ENCODE results near the gene CCR9. TPM values are rescaled to one million over a fixed set of nuclear protein-coding genes. Genes with fewer than 3 reads are reported as not detected.

The CCR9 gene
- total RNA-seq, 4 donors from 2014 or later: 0.17 TPM; not detected in 3

DNA sequence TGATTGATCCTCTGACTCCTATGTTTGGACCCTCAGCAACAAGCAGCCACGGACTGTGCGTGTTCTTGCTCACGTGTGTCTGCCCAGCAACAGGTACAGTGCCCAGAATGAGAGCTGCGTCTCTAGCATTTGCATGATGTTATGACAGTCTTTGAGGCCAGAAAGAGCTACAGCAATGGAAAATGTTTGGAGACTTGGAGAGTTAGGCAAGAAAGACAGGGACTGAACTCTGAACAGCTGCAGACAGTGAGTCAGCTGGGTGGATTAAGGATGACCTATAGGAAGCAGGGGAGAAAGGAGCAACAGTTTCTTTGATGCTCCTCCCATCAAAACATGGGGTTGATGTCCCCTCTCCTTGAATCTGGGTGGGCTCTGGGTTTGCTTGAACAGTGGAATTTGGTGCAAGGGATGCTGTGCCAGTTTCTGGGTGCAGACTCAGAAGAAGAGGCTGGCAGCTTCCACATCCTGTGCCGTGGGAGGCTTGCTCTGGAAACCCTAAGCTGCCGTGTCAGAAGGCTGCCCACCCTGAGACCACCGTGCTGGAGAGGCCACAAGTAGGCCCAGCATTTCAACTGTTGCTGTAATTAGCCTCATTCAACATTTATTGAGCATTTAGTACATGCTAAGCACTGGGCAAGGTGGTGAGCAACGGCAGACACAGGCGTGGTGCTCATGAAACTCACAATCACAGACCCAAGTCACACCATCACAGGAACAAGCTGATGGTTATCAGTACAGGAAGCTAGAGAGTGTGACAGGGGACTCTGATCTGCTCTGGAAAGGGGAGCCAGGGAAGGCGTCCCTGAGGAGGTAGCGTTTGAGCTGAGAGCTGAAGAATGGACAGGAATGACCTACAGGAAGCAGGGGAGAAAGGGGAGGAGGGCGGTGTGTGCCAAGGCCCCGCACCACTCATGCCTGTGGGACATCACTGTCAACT is 21.7 kb downstream of the CCR9 start:
- H3K4me1 ChIP-seq: peaks cover 0 to 13% (median 7%) of the 10 kb centered on the region in 4 donors
- H3K4me3 ChIP-seq: no peak overlapping the region
- H3K36me3 ChIP-seq: peaks cover 0 to 3% (median 0%) of the 10 kb centered on the region in 4 donors
- H3K27me3 ChIP-seq: no peaks in the 10 kb centered on the region
- intact Hi-C loops (cut with DNase I): no loop called here
- no peak for TF ChIP-seq EP300 (IDR thresholded peaks at IDR 0.05)
- no peak for TF ChIP-seq POLR2AphosphoS5 (IDR thresholded peaks at IDR 0.05)
- TF ChIP-seq POLR2A (IDR thresholded peaks at IDR 0.05; ENCODE audit: low read depth): no peak
- no peak for TF ChIP-seq CTCF (IDR thresholded peaks at IDR 0.05)
- no peaks in the 10 kb centered on the region for H3K9me3 ChIP-seq
- WGBS: 71% methylated on average over 12 of the region's 13 CpGs
- H3K27ac ChIP-seq (replicated peaks in 1 of 4): peak overlapping the region in 2 of 4 donors; percentile 24 to 39
- DNase-seq (ENCODE audit: extremely low spot score): no peak

DNA sequence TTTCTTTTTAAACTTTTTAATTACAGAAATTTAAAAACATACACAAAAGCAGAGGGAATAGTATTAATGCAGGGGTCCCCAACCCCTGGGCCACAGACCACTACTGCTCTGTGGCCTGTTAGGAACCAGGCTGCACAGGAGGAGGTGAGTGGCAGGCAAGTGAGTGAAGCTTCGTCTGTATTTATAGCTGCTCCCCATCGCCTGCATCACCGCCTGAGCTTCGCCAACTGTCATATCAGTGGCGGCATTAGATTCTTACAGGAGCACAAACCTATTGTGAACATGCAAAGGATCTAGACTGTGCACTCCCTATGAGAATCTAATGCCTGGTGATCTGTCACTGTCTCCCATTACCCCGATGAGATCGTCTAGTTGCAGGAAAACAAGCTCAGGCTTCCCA is 22.4 kb downstream of the CCR9 start:
- Histone ChIP-seq H3K36me3 (peaks cover 0 to 3% (median 0%) of the 10 kb centered on the region in 4 donors), H3K27me3 (no peaks in the 10 kb centered on the region), H3K4me3 (no peak overlapping the region), H3K27ac (replicated peaks in 1 of 4) (no peak overlapping the region), H3K4me1 (peaks cover 0 to 13% (median 7%) of the 10 kb centered on the region in 4 donors), H3K9me3 (no peaks in the 10 kb centered on the region)
- intact Hi-C loops (cut with DNase I): no loop called here
- no peak for DNase-seq (ENCODE audit: extremely low spot score)
- TF ChIP-seq CTCF (IDR thresholded peaks at IDR 0.05): no peak
- WGBS: 90% methylated on average over 7 of the region's 7 CpGs

- no peak for TF ChIP-seq EP300 (IDR thresholded peaks at IDR 0.05)
- no peak for TF ChIP-seq POLR2AphosphoS5 (IDR thresholded peaks at IDR 0.05)
- TF ChIP-seq POLR2A (IDR thresholded peaks at IDR 0.05; ENCODE audit: low read depth): no peak
- TF ChIP-seq CTCF (IDR thresholded peaks at IDR 0.05): no peak
- WGBS: 84% methylated on average over 6 of the region's 6 CpGs
- intact Hi-C loops (cut with DNase I): no loop called here
Observed at GRCh38 chr3:45909542-45909941, 23.2 kb downstream of the CCR9 start.

GRCh38 chr3:45910892-45911291 is 24.5 kb downstream of the CCR9 start:
- H3K4me3 ChIP-seq: no peak overlapping the region
- H3K36me3 ChIP-seq: no peaks in the 10 kb centered on the region
- no peak overlapping the region for H3K27ac ChIP-seq (replicated peaks in 1 of 4)
- 86% methylated on average over 4 of the region's 4 CpGs for WGBS
- H3K4me1 ChIP-seq: peaks cover 0 to 15% (median 10%) of the 10 kb centered on the region in 4 donors
- intact Hi-C loops (cut with DNase I): no loop called here
- TF ChIP-seq EP300 (IDR thresholded peaks at IDR 0.05) (no peak), POLR2AphosphoS5 (IDR thresholded peaks at IDR 0.05) (no peak), POLR2A (IDR thresholded peaks at IDR 0.05; ENCODE audit: low read depth) (no peak), CTCF (IDR thresholded peaks at IDR 0.05) (no peak)
- DNase-seq (ENCODE audit: extremely low spot score): no peak
- H3K9me3 ChIP-seq: no peaks in the 10 kb centered on the region
- H3K27me3 ChIP-seq: no peaks in the 10 kb centered on the region

More at GRCh38 chr3:45909542-45909941, 23.2 kb downstream of the CCR9 start:
- no peaks in the 10 kb centered on the region for H3K27me3 ChIP-seq
- H3K36me3 ChIP-seq: no peaks in the 10 kb centered on the region
- H3K4me1 ChIP-seq: peaks cover 0 to 13% (median 7%) of the 10 kb centered on the region in 4 donors
- no peak for DNase-seq (ENCODE audit: extremely low spot score)
- H3K4me3 ChIP-seq: no peak overlapping the region
- no peaks in the 10 kb centered on the region for H3K9me3 ChIP-seq
- H3K27ac ChIP-seq (replicated peaks in 1 of 4): no peak overlapping the region

Data from esophagus muscularis mucosa (tissue), 4 donors.